Suprapubic skin (tissue), 4 donors: ENCODE results near the gene CBX2.

ENCODE experiments used
- CTCF ChIP-seq, 2 donors: fragments of 200-600 bp in 1 of 2; fragments of 450-650 bp in 1 of 2; sonication (generic) in 1 of 2; IDR thresholded peaks; one replicate each; pipeline ENCODE4 v1.5.1; 2016 to 2019; ENCODE audit warnings: antibody characterized with exemption in 2 of 2, mild to moderate bottlenecking in 1 of 2, moderate library complexity in 1 of 2
- EP300 ChIP-seq: sonication (generic); formaldehyde crosslinking; IDR thresholded peaks from one replicate; pipeline ENCODE4 v1.6.1; 2017; ENCODE audit warnings: antibody characterized with exemption
- POLR2A ChIP-seq, 2 donors: fragments of 450-650 bp; IDR thresholded peaks; one replicate each; pipeline ENCODE4 v1.6.1; 2017; ENCODE audit warnings: antibody characterized with exemption in 2 of 2, mild to moderate bottlenecking in 2 of 2, moderate library complexity in 2 of 2
- POLR2AphosphoS5 ChIP-seq, 3 donors: sonication (generic); formaldehyde crosslinking; IDR thresholded peaks; one replicate each; pipeline ENCODE4 v1.6.1; 2017; ENCODE audit warnings: antibody characterized with exemption in 3 of 3

GRCh38 chr17:79832218-79833109 is 54.5 kb downstream of the CBX2 start:
- TF ChIP-seq POLR2A (IDR thresholded peaks at IDR 0.05) (no peak), CTCF (IDR thresholded peaks at IDR 0.05) (no peak), EP300 (no peak), POLR2AphosphoS5 (IDR thresholded peaks at IDR 0.05) (no peak)
